Gastroesophageal sphincter (tissue), 3 donors: Measurements from ENCODE around the gene MAPK11.

ENCODE experiments used
- CTCF ChIP-seq, 4 experiments: fragments of 200-600 bp in 2 of 4; fragments of 450-650 bp in 2 of 4; sonication (generic) in 1 of 4; IDR thresholded peaks; one replicate each; pipeline ENCODE4 v1.5.1; 2017 to 2019; ENCODE audit warnings: antibody characterized with exemption in 4 of 4, mild to moderate bottlenecking in 2 of 4, moderate library complexity in 2 of 4
- EP300 ChIP-seq: sonication (generic); formaldehyde crosslinking; IDR thresholded peaks from one replicate; pipeline ENCODE4 v1.6.1; 2017; ENCODE audit warnings: antibody characterized with exemption, mild to moderate bottlenecking
- POLR2A ChIP-seq, 2 donors: fragments of 450-650 bp; IDR thresholded peaks; one replicate each; pipeline ENCODE4 v1.6.1; 2017; ENCODE audit warnings: antibody characterized with exemption in 2 of 2, mild to moderate bottlenecking in 2 of 2, moderate library complexity in 1 of 2

GRCh38 chr22:50282361-50283155, 12.4 kb upstream of the MAPK11 start:
- TF ChIP-seq EP300 (no peak), CTCF (IDR thresholded peaks at IDR 0.05) (no peak), POLR2A (IDR thresholded peaks at IDR 0.05) (no peak)
